ENCODE data around the gene TRIM46. TPM values are rescaled to one million over a fixed set of nuclear protein-coding genes. Genes with fewer than 3 reads are reported as not detected.

The TRIM46 gene, protein sequence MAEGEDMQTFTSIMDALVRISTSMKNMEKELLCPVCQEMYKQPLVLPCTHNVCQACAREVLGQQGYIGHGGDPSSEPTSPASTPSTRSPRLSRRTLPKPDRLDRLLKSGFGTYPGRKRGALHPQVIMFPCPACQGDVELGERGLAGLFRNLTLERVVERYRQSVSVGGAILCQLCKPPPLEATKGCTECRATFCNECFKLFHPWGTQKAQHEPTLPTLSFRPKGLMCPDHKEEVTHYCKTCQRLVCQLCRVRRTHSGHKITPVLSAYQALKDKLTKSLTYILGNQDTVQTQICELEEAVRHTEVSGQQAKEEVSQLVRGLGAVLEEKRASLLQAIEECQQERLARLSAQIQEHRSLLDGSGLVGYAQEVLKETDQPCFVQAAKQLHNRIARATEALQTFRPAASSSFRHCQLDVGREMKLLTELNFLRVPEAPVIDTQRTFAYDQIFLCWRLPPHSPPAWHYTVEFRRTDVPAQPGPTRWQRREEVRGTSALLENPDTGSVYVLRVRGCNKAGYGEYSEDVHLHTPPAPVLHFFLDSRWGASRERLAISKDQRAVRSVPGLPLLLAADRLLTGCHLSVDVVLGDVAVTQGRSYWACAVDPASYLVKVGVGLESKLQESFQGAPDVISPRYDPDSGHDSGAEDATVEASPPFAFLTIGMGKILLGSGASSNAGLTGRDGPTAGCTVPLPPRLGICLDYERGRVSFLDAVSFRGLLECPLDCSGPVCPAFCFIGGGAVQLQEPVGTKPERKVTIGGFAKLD
- total RNA-seq: 1 to 10 TPM in 1 of 4 donors, under 1 TPM in 2, not detected in 1; 0.35 to 1.9 (median 0.40) TPM

DNA sequence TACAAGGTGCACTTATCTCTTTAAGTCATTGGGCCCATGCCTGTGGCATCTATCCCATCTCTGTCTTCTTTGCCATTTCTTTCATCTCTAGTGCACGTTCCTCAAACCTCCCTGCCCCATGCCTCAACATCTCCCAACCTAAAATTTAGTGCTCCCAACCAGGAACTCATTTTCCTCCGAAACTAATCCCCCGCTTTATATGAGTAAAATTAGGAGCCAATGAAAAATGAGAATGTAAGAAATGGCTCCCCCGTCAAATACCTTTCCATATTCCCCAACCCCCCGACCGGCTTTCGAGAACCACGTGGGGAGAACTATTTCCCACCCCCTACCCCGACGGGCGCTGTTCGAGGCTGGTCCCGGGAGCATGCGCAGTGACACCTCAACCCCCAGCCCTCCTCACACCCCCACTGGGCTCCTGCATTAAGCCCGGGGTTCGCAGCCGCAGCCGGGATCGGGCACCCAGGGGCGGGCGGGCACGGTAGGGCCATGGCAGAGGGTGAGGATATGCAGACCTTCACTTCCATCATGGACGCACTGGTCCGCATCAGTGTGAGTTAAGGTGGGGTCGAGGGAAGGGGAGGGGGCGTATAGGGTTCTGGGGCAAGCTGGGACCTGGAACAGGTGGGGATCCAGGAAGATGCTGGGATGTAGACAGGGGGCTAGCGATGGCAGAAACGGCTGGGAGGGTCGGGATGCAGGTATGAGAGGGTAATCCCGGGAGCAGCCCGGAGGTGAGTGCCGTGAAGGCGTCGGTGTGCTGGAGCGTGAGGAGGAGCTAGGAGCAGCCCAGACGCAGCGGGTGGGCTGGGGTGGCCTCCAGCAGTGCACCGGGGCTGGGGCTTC, at the start of gene TRIM46:
TSS of gene TRIM46 (plus strand) at position 372 of the 846 bp plus-strand sequence. CDS start at position 490, 118 bp downstream.
- no peaks in the 10 kb centered on the region for H3K9me3 ChIP-seq
- peaks cover 0 to 24% of the 10 kb centered on the region in 2 donors for H3K36me3 ChIP-seq
- peak within 1 kb of the TSS; percentile 74 to 99 (median 96) for H3K27ac ChIP-seq
- H3K4me3 ChIP-seq: peak within 1 kb of the TSS; percentile 62 to 78
- 1 to 5% methylated on average over 13 to 26 of the region's 38 CpGs for WGBS, 2 donors (ENCODE audit: low coverage in 1 of 2)
- H3K27me3 ChIP-seq: peaks cover 28% of the 10 kb centered on the region
- TF ChIP-seq EP300 (IDR thresholded peaks at IDR 0.05) (no peak), POLR2A (IDR thresholded peaks at IDR 0.05) (no peak), POLR2AphosphoS5 (IDR thresholded peaks at IDR 0.05) (no peak)
- TF ChIP-seq, protein P1, sequence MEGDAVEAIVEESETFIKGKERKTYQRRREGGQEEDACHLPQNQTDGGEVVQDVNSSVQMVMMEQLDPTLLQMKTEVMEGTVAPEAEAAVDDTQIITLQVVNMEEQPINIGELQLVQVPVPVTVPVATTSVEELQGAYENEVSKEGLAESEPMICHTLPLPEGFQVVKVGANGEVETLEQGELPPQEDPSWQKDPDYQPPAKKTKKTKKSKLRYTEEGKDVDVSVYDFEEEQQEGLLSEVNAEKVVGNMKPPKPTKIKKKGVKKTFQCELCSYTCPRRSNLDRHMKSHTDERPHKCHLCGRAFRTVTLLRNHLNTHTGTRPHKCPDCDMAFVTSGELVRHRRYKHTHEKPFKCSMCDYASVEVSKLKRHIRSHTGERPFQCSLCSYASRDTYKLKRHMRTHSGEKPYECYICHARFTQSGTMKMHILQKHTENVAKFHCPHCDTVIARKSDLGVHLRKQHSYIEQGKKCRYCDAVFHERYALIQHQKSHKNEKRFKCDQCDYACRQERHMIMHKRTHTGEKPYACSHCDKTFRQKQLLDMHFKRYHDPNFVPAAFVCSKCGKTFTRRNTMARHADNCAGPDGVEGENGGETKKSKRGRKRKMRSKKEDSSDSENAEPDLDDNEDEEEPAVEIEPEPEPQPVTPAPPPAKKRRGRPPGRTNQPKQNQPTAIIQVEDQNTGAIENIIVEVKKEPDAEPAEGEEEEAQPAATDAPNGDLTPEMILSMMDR (IDR thresholded peaks at IDR 0.05): no peak
- peaks cover 0 to 51% (median 24%) of the 10 kb centered on the region in 3 donors for H3K4me1 ChIP-seq
- no peak for ATAC-seq

DNA sequence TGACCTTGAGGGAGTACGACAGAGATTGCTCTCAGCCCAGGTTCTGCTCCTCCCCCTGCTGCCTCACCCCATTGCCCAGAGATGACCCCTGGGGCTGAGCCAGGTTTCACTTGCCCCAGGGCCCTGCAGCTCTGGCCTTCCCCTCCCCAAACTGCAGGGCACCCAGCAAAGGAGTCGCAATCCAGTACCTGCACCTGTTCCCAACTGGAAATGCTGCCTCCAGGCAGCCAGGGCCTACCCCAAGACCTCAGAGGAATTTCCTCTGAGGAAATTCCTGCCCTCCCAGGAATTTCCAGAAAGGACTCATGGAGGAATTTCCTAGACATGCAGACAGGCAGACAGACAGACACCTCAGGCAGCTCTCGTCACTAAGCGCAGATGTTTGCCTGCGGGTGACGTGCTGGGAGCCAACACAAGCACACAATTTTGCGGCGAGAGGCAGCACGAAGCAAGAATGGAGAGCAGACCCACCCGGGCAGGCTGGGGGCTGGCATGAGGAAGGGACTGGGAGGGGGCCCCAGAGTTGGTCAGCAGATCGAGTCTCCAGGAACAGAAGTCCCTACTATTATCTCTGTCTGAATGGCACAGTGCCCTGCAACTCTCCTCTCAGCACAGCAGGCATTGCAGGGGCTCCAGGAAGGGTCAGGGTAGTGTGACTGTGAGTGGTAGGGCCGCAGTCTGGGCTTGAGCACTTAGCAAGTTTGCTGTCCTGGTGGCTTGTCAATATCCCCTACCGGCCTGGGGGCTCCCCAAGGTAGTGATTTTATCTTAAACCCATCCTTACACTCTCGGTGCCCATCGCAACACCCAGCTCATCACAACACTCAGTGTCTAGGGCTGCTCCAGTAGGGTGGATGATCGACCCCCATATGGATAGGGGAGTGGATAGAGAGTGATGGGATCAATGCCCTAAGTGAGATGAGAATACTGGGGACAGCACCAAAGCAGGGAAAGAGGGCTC, 48.9 kb upstream of the TRIM46 start:
- WGBS, 2 donors (ENCODE audit: low coverage in 1 of 2): 60 to 87% methylated on average over 3 to 7 of the region's 16 CpGs
- H3K4me1 ChIP-seq: peaks cover 0 to 44% (median 27%) of the 10 kb centered on the region in 3 donors
- H3K36me3 ChIP-seq: no peaks in the 10 kb centered on the region
- no peak overlapping the region for H3K4me3 ChIP-seq
- H3K27ac ChIP-seq: peak overlapping the region in 3 of 4 donors; percentile 84 to 99 (median 91)
- ATAC-seq: no peak
- no peaks in the 10 kb centered on the region for H3K9me3 ChIP-seq
- H3K27me3 ChIP-seq: no peaks in the 10 kb centered on the region
- no peak for TF ChIP-seq EP300 (IDR thresholded peaks at IDR 0.05)
- no peak for TF ChIP-seq POLR2A (IDR thresholded peaks at IDR 0.05)
- TF ChIP-seq, protein P1 (IDR thresholded peaks at IDR 0.05): no peak
- no peak for TF ChIP-seq POLR2AphosphoS5 (IDR thresholded peaks at IDR 0.05)

DNA sequence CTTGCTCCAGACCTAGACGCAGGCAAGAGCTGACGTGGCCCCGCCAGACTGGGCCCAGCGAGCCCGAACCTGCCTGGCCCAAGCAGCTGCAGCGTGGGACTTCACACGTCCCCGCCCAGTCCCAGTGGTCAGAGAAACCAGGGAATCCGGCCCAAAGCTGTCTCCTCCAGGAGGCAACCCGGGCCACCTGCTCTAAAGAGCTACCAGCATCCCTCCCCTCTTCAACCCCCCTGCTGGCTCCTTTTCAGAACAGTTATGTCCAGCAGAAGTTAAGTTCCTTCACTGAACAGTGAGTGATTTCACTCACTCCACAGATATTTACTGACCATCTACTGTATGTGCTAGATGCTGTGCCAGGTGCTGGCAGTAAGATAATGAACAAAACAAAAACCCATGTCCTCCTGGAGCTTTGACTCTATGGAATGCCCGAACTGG, 48.1 kb upstream of the TRIM46 start:
- peak overlapping the region in 3 of 4 donors; percentile 84 to 99 (median 91) for H3K27ac ChIP-seq
- no peak for ATAC-seq
- no peaks in the 10 kb centered on the region for H3K9me3 ChIP-seq
- H3K36me3 ChIP-seq: no peaks in the 10 kb centered on the region
- 20% methylated on average over 1 of the region's 11 CpGs; no CpG with 5 or more reads in 1 of the 2 donors for WGBS, 2 donors (ENCODE audit: low coverage in 1 of 2)
- no peak overlapping the region for H3K4me3 ChIP-seq
- peaks cover 0 to 51% (median 30%) of the 10 kb centered on the region in 3 donors for H3K4me1 ChIP-seq
- TF ChIP-seq, protein P1 (IDR thresholded peaks at IDR 0.05): no peak
- no peak for TF ChIP-seq POLR2A (IDR thresholded peaks at IDR 0.05)
- no peak for TF ChIP-seq POLR2AphosphoS5 (IDR thresholded peaks at IDR 0.05)
- TF ChIP-seq EP300 (IDR thresholded peaks at IDR 0.05): no peak
- H3K27me3 ChIP-seq: no peaks in the 10 kb centered on the region
